Chondrocyte (in vitro differentiated cells): ENCODE results near the gene NAV3. TPM values are rescaled to one million over a fixed set of nuclear protein-coding genes. Genes with fewer than 3 reads are reported as not detected.

Source experiments
- DNase-seq: peaks from one replicate; pipeline ENCODE4 v3.0.0; 2021; ENCODE audit warnings: mixed read lengths, low spot score
- H3K27ac Mint-ChIP-seq: one replicate; pipeline ENCODE4 v1.8.0; 2021; ENCODE audit warnings: mild to moderate bottlenecking, moderate library complexity, mixed read lengths; ENCODE audit not compliant: unreplicated experiment
- H3K27me3 Mint-ChIP-seq: 2 replicates; pipeline ENCODE4 v1.8.0; 2021; ENCODE audit warnings: low read depth, mixed read lengths
- H3K36me3 Mint-ChIP-seq: 2 replicates; pipeline ENCODE4 v1.8.0; 2021; ENCODE audit warnings: low read depth, mixed read lengths
- H3K4me1 Mint-ChIP-seq: 2 replicates; pipeline ENCODE4 v1.8.0; 2021; ENCODE audit warnings: low read depth, mild to moderate bottlenecking, mixed read lengths
- H3K4me3 Mint-ChIP-seq: one replicate; pipeline ENCODE4 v1.8.0; 2021; ENCODE audit warnings: mild to moderate bottlenecking, moderate library complexity, mixed read lengths; ENCODE audit not compliant: unreplicated experiment
- H3K9me3 Mint-ChIP-seq: 2 replicates; pipeline ENCODE4 v1.8.0; 2021; ENCODE audit warnings: low read depth, mixed read lengths
- total RNA-seq: library from RNA; stranded (reverse); gene quantifications from 3 replicates; pipeline ENCODE4 v1.2.1, GENCODE V29; 2021
- TF ChIP-seq, protein P1 (sequence below): fragments of 200-600 bp; sonication (generic); IDR thresholded peaks from 2 replicates; pipeline ENCODE4 v1.5.0; 2021; ENCODE audit warnings: antibody characterized with exemption, mild to moderate bottlenecking, moderate library complexity

Gene NAV3
- total RNA-seq, 1 donor from 2014 or later: 29.9 TPM

DNA sequence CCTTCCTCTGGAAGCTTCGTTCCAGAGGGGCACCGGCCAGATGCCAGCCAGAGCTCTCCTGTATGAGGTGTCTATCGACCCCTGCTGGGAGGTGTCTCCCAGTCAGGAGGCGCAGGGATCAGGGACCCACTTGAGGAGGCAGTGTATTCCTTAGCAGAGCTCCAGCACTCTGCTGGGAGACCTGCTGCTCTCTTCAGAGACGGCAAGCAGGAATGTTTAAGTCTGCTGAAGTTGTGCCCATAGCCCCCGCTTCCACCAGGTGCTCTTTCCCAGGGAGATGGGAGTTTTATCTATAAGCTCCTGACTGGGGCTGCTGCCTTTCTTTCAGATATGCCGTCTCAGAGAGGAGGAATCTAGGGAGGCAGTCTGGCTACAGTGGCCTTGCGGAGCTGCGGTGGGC, 22.2 kb upstream of the NAV3 start:
- H3K9me3 Mint-ChIP-seq: peaks cover 34% of the 10 kb centered on the region
- H3K27me3 Mint-ChIP-seq: peaks cover 7% of the 10 kb centered on the region
- no peak overlapping the region for H3K27ac Mint-ChIP-seq
- H3K36me3 Mint-ChIP-seq: peaks cover 11% of the 10 kb centered on the region
- TF ChIP-seq, protein P1, sequence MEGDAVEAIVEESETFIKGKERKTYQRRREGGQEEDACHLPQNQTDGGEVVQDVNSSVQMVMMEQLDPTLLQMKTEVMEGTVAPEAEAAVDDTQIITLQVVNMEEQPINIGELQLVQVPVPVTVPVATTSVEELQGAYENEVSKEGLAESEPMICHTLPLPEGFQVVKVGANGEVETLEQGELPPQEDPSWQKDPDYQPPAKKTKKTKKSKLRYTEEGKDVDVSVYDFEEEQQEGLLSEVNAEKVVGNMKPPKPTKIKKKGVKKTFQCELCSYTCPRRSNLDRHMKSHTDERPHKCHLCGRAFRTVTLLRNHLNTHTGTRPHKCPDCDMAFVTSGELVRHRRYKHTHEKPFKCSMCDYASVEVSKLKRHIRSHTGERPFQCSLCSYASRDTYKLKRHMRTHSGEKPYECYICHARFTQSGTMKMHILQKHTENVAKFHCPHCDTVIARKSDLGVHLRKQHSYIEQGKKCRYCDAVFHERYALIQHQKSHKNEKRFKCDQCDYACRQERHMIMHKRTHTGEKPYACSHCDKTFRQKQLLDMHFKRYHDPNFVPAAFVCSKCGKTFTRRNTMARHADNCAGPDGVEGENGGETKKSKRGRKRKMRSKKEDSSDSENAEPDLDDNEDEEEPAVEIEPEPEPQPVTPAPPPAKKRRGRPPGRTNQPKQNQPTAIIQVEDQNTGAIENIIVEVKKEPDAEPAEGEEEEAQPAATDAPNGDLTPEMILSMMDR: no peak
- H3K4me3 Mint-ChIP-seq: no peak overlapping the region
- DNase-seq: no peak
- no peaks in the 10 kb centered on the region for H3K4me1 Mint-ChIP-seq

DNA sequence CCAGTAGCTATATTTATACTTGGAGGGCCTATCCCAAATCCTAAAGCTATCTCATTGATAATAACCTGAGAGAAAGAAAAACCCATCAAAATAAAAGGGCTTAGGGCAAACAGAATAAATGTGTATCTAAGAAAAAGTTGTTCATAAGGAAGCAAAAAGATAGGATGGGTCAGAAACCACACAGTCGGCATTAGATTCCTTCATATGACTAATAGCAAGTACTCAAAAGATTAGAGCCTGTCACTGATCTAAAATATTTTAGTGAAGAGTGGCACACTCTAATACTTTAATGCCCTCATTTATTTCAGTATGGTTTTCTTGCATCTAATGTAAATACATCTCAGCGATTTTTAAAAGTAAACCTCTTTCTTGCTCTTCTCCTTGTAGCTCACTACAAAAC, 17.1 kb upstream of the NAV3 start:
- H3K36me3 Mint-ChIP-seq: no peaks in the 10 kb centered on the region
- TF ChIP-seq, protein P1: no peak
- no peak for DNase-seq
- H3K4me3 Mint-ChIP-seq: no peak overlapping the region
- H3K27me3 Mint-ChIP-seq: peaks cover 3% of the 10 kb centered on the region
- H3K27ac Mint-ChIP-seq: no peak overlapping the region
- H3K4me1 Mint-ChIP-seq: peaks cover 6% of the 10 kb centered on the region
- H3K9me3 Mint-ChIP-seq: no peaks in the 10 kb centered on the region

DNA sequence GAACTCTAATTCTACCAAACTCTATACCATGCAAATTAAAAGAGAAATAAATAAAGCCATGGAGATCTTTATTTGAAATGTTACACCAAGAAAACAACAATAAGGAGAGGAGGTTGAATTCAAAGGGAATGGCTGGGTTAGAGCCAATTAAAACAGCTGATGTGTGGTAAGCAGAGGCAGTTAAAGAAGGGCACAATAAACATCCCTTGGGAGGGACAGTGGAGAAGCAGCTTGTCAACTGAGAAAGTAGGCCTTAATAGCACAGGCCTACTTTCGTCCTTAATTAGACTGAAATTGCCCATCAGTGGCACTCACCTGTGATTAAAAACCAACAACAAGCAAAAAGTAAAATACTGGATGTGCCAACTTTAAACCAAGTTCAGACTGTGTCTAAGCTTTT, 16.3 kb upstream of the NAV3 start:
- Mint-ChIP-seq H3K27ac (no peak overlapping the region), H3K9me3 (no peaks in the 10 kb centered on the region), H3K36me3 (no peaks in the 10 kb centered on the region), H3K27me3 (peaks cover 3% of the 10 kb centered on the region), H3K4me3 (no peak overlapping the region), H3K4me1 (peaks cover 6% of the 10 kb centered on the region)
- no peak for DNase-seq
- TF ChIP-seq, protein P1: no peak

DNA sequence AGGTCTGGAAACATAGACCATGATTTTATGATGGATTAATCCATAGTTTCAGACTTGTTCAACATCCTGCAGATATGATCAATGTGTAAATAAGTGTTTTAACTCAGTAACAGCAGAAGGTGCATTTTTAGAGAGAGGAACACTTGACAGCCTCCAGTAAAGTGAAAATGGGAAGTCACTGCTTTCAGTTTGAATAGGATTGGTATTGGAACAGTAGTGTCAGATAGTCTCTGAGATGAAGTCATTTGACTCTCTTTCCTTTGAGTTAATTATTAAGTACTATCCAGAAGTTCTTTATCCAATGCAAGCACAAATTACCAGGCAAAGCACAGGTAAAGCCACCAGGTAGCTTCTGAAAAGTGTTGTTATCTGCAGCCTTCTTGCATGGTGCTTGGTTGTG, 14.5 kb upstream of the NAV3 start:
- DNase-seq: no peak
- TF ChIP-seq, protein P1: no peak

DNA sequence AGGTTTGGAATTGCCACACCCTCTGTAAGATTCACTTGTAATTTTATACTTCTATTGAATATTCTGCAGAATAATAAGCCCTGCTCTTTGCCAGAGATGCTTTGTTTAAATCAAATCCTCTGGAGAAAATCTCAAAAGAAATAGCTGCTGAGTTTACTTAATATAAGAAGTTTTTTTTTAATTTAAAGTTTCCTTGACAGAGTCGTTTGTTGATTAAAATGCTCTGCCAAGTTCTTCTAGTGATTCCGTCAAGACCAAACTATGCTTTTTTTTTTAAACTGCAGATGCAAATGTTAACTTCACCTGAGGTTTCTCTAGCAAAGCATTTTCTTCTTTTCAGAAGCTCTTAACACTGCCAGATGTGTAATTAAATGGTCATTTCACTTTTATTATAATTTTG, 13.4 kb upstream of the NAV3 start:
- no peak overlapping the region for H3K4me3 Mint-ChIP-seq
- TF ChIP-seq, protein P1: no peak
- H3K27ac Mint-ChIP-seq: no peak overlapping the region
- no peaks in the 10 kb centered on the region for H3K36me3 Mint-ChIP-seq
- no peaks in the 10 kb centered on the region for H3K9me3 Mint-ChIP-seq
- no peak for DNase-seq
- peaks cover 6% of the 10 kb centered on the region for H3K4me1 Mint-ChIP-seq
- peaks cover 3% of the 10 kb centered on the region for H3K27me3 Mint-ChIP-seq

More for the DNA sequence above, 14.5 kb upstream of the NAV3 start:
- Mint-ChIP-seq H3K4me1 (peaks cover 6% of the 10 kb centered on the region), H3K9me3 (no peaks in the 10 kb centered on the region), H3K27me3 (peaks cover 3% of the 10 kb centered on the region), H3K27ac (no peak overlapping the region), H3K36me3 (no peaks in the 10 kb centered on the region), H3K4me3 (no peak overlapping the region)
